ENCODE measurements around the gene PRXL2C.

DNA sequence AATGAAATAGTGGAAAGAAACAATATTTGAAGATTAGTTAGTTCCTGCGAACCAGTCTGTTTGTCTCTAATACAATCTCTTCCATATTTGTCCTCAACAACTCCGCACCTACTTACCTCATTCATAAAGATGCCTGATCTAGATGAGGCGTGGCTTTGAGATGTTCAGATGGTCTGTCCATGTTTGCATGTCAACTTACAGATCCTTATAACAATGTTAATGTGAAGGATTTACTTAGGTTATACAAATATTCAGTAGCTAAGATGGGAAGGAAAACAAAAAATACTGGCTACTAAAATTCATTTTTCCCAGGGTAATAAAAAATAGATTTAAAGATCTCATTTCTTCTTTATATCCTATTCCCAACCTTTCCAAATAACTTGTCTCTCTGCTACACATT, 43.8 kb downstream of the PRXL2C start:
- TF ChIP-seq, protein P1, sequence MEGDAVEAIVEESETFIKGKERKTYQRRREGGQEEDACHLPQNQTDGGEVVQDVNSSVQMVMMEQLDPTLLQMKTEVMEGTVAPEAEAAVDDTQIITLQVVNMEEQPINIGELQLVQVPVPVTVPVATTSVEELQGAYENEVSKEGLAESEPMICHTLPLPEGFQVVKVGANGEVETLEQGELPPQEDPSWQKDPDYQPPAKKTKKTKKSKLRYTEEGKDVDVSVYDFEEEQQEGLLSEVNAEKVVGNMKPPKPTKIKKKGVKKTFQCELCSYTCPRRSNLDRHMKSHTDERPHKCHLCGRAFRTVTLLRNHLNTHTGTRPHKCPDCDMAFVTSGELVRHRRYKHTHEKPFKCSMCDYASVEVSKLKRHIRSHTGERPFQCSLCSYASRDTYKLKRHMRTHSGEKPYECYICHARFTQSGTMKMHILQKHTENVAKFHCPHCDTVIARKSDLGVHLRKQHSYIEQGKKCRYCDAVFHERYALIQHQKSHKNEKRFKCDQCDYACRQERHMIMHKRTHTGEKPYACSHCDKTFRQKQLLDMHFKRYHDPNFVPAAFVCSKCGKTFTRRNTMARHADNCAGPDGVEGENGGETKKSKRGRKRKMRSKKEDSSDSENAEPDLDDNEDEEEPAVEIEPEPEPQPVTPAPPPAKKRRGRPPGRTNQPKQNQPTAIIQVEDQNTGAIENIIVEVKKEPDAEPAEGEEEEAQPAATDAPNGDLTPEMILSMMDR (IDR thresholded peaks at IDR 0.05), result no peak
- no peak for TF ChIP-seq EZH2 (IDR thresholded peaks at IDR 0.05; ENCODE audit: borderline replicate concordance, insufficient read depth, low read depth, low read length, poor library complexity, severe bottlenecking)

Measured in B cell (primary cell).